Transverse colon (tissue), 4 donors: Measurements from ENCODE around the gene FOXP4. TPM values are rescaled to one million over a fixed set of nuclear protein-coding genes. Genes with fewer than 3 reads are reported as not detected.
A peak's percentile ranks its signal among the peaks of the same experiment; 100 is the strongest.

Experiments used
- DNase-seq: peaks from one replicate; pipeline ENCODE4 v3.0.0-alpha.2; 2019
- H3K27ac ChIP-seq, 4 donors: fragments of 200-600 bp; sonication (generic); 2 replicates each; pipeline ENCODE4 v1.5.1; 2016 to 2018; ENCODE audit warnings: inconsistent platforms in 4 of 4
- H3K27me3 ChIP-seq: fragments of 200-600 bp; sonication (generic); 2 replicates; pipeline ENCODE4 v1.5.1; 2017; ENCODE audit warnings: inconsistent platforms
- H3K36me3 ChIP-seq, 4 donors: fragments of 200-600 bp; sonication (generic); 2 replicates each; pipeline ENCODE4 v1.5.1; 2017 to 2019; ENCODE audit warnings: inconsistent platforms in 4 of 4
- H3K4me1 ChIP-seq, 4 donors: fragments of 200-600 bp; sonication (generic); 2 replicates each; pipeline ENCODE4 v1.5.1; 2017 to 2020; ENCODE audit warnings: inconsistent platforms in 4 of 4
- H3K4me3 ChIP-seq, 4 donors: fragments of 200-600 bp; sonication (generic); 1 replicate in 1 of 4; 2 replicates in 3 of 4; pipeline versions ENCODE4 v1.5.1 to v1.6.1; 2017 to 2019; ENCODE audit warnings: inconsistent platforms in 4 of 4
- H3K9me3 ChIP-seq, 2 donors: fragments of 200-600 bp; sonication (generic); 2 replicates each; pipeline ENCODE4 v1.5.1; 2017 to 2019; ENCODE audit warnings: inconsistent platforms in 2 of 2
- EP300 ChIP-seq: sonication (generic); formaldehyde crosslinking; IDR thresholded peaks from one replicate; pipeline ENCODE4 v1.6.1; 2017; ENCODE audit warnings: antibody characterized with exemption, low read depth
- POLR2A ChIP-seq: fragments of 450-650 bp; IDR thresholded peaks from one replicate; pipeline ENCODE4 v1.6.1; 2016; ENCODE audit warnings: antibody characterized with exemption, mild to moderate bottlenecking, moderate library complexity
- POLR2AphosphoS5 ChIP-seq, 3 donors: sonication (generic); formaldehyde crosslinking; IDR thresholded peaks; one replicate each; pipeline ENCODE4 v1.6.1; 2016; ENCODE audit warnings: antibody characterized with exemption in 3 of 3
- WGBS, 2 donors: methylation state at CpG; one replicate each; pipeline ENCODE4 v1.1.5; 2018; ENCODE audit warnings: low coverage in 1 of 2; 5-methylcytosine and 5-hydroxymethylcytosine counted together
- in situ Hi-C, 4 donors: fragments of 200-750 bp; cut with MboI; loops; one replicate each; pipeline versions ENCODE4 v1.15.0 to v1.15.1; 2017; ENCODE audit warnings: low sequenced_read_pairs in 3 of 4, low pct_ligation_motif_present in 1 of 4, low pct_unique_long_range_greater_than_20kb in 1 of 4
- intact Hi-C: fragments of 100-400 bp; cut with DNase I; formaldehyde crosslinking; loops from one replicate; pipeline ENCODE4 v1.15.1; 2023; ENCODE audit warnings: low total_unique reads
- total RNA-seq, 4 donors: library from RNA; depleted of rRNA; stranded (reverse); fragments of >200 nt; gene quantifications; one replicate each; pipeline ENCODE4 v1.1.0, GENCODE V29; 2016
- TF ChIP-seq, protein P1 (sequence below), 5 experiments: fragments of 200-600 bp in 3 of 5; fragments of 450-650 bp in 2 of 5; sonication (generic) in 3 of 5; IDR thresholded peaks; 1 replicate in 2 of 5; 2 replicates in 3 of 5; pipeline ENCODE4 v1.5.1; 2016 to 2017; ENCODE audit warnings: antibody characterized with exemption in 5 of 5, inconsistent platforms in 3 of 5, mild to moderate bottlenecking in 2 of 5, moderate library complexity in 1 of 5

The FOXP4 gene
- total RNA-seq, 4 donors from 2014 or later: 13.8 to 45.6 (median 17.2) TPM

DNA sequence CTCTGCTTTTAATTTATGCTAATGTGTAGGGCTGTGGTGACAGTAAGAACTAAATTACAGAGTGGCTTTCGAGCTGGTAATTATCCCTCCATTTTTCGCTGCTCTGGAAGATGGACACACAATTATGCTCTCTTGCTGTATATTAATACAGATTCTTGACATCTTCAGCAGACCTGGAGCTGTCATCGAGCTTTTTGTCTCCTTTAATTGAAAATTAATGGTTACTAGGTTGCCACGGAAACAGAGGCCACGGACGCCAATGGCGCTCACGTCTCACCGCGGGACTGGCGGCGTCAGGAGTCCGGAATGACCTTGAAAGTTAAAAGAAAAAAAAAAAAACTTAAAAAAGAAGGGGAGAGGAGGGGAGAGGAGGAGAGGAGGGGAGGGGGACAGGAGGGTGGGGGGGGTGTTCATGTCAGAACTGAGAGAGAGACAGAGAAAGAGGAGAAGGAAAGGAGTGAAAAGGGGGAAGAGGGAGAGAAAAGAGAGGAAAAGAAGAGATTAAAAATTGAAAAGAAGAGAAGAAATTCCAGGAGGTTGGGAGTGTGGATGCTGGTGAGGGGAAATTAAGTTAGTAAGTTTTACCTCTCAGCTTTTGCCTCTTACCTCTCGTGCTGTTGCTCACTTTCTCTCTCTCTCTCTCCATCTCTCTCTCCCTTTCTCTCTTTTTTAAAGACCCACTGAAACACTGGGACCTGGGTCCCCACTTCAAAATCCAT lies 22.1 kb upstream of the FOXP4 start:
- Histone ChIP-seq H3K36me3 (no peaks in the 10 kb centered on the region), H3K4me3 (no peak overlapping the region), H3K4me1 (peaks cover 6 to 26% (median 22%) of the 10 kb centered on the region in 4 donors), H3K9me3 (no peaks in the 10 kb centered on the region), H3K27me3 (peaks cover 20% of the 10 kb centered on the region), H3K27ac (no peak overlapping the region)
- in situ Hi-C loops (no loop called here), intact Hi-C loops (no loop called here)
- WGBS, 2 donors: 86 to 90% methylated on average over 13 to 14 of the region's 14 CpGs
- TF ChIP-seq POLR2A (no peak), POLR2AphosphoS5 (IDR thresholded peaks at IDR 0.05) (no peak), EP300 (no peak)
- TF ChIP-seq, protein P1, sequence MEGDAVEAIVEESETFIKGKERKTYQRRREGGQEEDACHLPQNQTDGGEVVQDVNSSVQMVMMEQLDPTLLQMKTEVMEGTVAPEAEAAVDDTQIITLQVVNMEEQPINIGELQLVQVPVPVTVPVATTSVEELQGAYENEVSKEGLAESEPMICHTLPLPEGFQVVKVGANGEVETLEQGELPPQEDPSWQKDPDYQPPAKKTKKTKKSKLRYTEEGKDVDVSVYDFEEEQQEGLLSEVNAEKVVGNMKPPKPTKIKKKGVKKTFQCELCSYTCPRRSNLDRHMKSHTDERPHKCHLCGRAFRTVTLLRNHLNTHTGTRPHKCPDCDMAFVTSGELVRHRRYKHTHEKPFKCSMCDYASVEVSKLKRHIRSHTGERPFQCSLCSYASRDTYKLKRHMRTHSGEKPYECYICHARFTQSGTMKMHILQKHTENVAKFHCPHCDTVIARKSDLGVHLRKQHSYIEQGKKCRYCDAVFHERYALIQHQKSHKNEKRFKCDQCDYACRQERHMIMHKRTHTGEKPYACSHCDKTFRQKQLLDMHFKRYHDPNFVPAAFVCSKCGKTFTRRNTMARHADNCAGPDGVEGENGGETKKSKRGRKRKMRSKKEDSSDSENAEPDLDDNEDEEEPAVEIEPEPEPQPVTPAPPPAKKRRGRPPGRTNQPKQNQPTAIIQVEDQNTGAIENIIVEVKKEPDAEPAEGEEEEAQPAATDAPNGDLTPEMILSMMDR (IDR thresholded peaks at IDR 0.05): no peak
- DNase-seq: no peak

DNA sequence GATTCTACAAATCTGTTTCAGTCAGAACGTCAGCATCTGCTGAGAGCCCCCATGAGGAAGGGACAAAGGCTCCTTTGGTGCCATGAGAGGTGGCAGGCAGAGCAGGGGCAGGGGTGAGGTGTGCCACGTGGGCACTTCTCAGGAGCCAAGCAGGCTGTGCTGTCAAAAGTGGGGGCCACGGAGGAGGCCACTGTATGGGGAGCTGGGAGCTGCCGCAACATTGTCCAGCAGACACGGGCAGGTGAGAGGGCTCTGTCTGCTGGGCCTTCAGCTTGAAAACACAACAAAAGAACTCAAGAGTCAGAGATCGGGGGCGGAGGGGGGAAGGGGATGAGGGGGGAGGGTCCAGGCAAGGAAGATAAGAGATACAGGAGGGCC lies 21.6 kb upstream of the FOXP4 start:
- H3K4me3 ChIP-seq: no peak overlapping the region
- 69% methylated on average over 6 of the region's 7 CpGs; no CpG with 5 or more reads in 1 of the 2 donors for WGBS, 2 donors
- in situ Hi-C loops (no loop called here), intact Hi-C loops (no loop called here)
- no peak for TF ChIP-seq EP300
- TF ChIP-seq, protein P1 (IDR thresholded peaks at IDR 0.05): no peak
- TF ChIP-seq POLR2A: no peak
- TF ChIP-seq POLR2AphosphoS5 (IDR thresholded peaks at IDR 0.05): no peak
- H3K27me3 ChIP-seq: peaks cover 20% of the 10 kb centered on the region
- H3K27ac ChIP-seq: no peak overlapping the region
- peaks cover 6 to 21% (median 18%) of the 10 kb centered on the region in 4 donors for H3K4me1 ChIP-seq
- no peaks in the 10 kb centered on the region for H3K9me3 ChIP-seq
- no peak for DNase-seq
- H3K36me3 ChIP-seq: no peaks in the 10 kb centered on the region

DNA sequence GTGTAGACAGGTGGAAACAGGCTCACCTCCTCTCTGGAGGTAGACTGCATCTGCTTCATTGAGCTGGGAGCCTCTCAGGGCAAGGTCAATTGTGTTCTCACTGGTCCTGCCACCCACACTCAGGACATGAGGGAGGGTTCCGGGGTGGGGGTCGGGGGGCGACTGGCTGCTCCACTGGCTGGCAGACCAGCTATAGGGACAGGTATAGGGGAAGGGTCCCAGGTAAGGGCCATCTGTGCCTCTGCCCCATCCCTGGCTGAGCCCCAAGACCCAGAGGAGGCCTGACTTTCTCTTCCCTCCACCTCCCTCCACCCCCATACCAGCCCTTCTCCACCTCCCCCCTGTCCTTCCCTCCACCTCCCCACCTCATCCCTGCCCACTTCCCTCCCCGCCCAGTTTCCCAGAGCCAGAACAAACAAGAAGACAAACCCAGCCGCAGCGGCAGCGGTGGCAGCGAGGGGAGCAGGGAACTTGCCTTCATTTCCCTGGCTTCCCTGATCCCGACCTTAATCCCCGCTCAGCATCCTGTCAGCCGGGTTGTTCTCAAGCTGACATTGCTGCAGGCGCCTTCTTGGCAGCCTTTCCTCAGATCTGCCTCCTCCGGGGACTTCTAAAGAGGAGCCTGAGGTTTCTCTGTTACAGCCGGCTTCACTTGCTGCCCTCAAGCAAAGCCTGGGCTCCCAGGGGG lies 18.3 kb upstream of the FOXP4 start:
- peak; percentile 31 for DNase-seq

DNA sequence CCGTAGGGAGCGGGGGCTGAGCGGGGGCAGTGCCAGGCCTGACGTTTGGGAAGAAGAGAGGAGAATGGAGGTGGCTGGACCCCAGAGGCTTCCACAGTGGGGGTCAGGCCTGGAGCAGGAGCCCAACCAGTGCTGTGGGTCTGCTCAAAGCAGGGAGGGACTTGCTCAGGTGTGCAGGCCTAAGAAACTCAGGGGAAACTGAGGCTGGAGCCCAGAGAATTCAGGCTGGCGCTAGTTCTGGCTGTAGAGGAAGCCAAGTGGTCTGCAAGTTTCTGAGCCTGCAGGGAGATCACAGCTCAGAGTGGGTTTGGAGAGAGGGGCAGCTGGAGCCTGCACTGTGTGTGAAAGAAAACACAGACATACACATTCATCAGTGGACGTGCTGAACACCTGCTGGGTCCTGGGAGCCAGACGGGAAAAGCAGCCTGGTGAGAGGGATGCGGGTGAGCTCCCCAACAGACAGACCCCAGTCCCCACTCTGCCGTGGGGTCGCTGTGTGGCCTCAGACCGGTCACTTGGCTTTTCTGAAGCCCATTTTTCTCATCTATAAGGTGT lies 17.7 kb upstream of the FOXP4 start:
- H3K27me3 ChIP-seq: peaks cover 7% of the 10 kb centered on the region
- peak overlapping the region in 1 of 4 donors; percentile 39 for H3K27ac ChIP-seq
- H3K4me1 ChIP-seq: peaks cover 6 to 16% (median 12%) of the 10 kb centered on the region in 4 donors
- no peaks in the 10 kb centered on the region for H3K36me3 ChIP-seq
- in situ Hi-C loops (no loop called here), intact Hi-C loops (no loop called here)
- DNase-seq: no peak
- TF ChIP-seq, protein P1 (IDR thresholded peaks at IDR 0.05): no peak
- TF ChIP-seq POLR2AphosphoS5 (IDR thresholded peaks at IDR 0.05) (no peak), EP300 (no peak), POLR2A (no peak)
- H3K9me3 ChIP-seq: no peaks in the 10 kb centered on the region
- H3K4me3 ChIP-seq: peak overlapping the region in 1 of 4 donors; percentile 22
- WGBS, 2 donors: 65% methylated on average over 11 of the region's 11 CpGs; no CpG with 5 or more reads in 1 of the 2 donors

More for the DNA sequence above, 18.3 kb upstream of the FOXP4 start:
- H3K27me3 ChIP-seq: peaks cover 13% of the 10 kb centered on the region
- 20% methylated on average over 12 of the region's 14 CpGs; no CpG with 5 or more reads in 1 of the 2 donors for WGBS, 2 donors
- peak overlapping the region in 1 of 4 donors; percentile 22 for H3K4me3 ChIP-seq
- TF ChIP-seq POLR2AphosphoS5 (IDR thresholded peaks at IDR 0.05) (peak in 1 of 3 donors; percentile 14), EP300 (no peak)
- H3K9me3 ChIP-seq: no peaks in the 10 kb centered on the region
- H3K36me3 ChIP-seq: no peaks in the 10 kb centered on the region
- H3K4me1 ChIP-seq: peaks cover 6 to 16% (median 12%) of the 10 kb centered on the region in 4 donors
- intact Hi-C loops: no loop called here
- peak overlapping the region in 1 of 4 donors; percentile 39 for H3K27ac ChIP-seq
- in situ Hi-C loops: no loop called here
